GM13977 (cell line): ENCODE measurements around the gene MS4A15.

ENCODE experiments used
- DNase-seq: peaks from one replicate; pipeline ENCODE4 v3.0.0; 2012; ENCODE audit warnings: low spot score
- in situ Hi-C: fragments of 300-500 bp; cut with MboI; formaldehyde crosslinking; loops from one replicate; pipeline ENCODE4 v1.12.0; 2022; ENCODE audit warnings: low sequenced_read_pairs, low pct_unique_long_range_greater_than_20kb, mixed read lengths, inconsistent platforms; ENCODE audit not compliant: unreplicated experiment
- TF ChIP-seq, protein P1 (sequence below): IDR thresholded peaks from 2 replicates; pipeline ENCODE4 v1.5.1; 2012; ENCODE audit warnings: mild to moderate bottlenecking, control low read depth; ENCODE audit not compliant: insufficient read depth; ENCODE audit errors: extremely low read depth, missing control alignments

MS4A15 gene

DNA sequence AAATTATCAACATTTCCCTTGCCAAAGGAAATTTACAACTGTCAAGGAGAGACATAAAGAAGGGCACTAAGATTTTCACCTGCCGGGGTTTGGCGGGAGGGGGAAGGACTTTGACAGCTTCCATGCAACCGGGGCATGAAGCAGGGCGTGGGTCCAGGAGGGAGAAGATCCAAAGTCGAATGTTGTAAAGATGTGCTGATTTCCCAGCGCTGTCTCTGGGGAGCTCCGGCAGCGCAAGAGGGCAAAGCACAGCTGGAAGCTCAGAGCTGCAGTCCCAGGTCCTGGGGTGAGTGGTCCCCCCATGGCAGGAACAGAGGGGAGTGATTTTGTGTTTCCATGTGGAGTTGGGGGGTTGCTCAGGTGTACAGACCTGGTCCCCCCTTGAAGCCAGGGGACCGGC lies 28.5 kb downstream of the MS4A15 start, which contains the start of gene MS4A10:
Gene MS4A10 (plus strand): TSS at position 198 of the 400 bp plus-strand sequence. CDS start 5,003 bp downstream, outside the sequence.
- TF ChIP-seq, protein P1, sequence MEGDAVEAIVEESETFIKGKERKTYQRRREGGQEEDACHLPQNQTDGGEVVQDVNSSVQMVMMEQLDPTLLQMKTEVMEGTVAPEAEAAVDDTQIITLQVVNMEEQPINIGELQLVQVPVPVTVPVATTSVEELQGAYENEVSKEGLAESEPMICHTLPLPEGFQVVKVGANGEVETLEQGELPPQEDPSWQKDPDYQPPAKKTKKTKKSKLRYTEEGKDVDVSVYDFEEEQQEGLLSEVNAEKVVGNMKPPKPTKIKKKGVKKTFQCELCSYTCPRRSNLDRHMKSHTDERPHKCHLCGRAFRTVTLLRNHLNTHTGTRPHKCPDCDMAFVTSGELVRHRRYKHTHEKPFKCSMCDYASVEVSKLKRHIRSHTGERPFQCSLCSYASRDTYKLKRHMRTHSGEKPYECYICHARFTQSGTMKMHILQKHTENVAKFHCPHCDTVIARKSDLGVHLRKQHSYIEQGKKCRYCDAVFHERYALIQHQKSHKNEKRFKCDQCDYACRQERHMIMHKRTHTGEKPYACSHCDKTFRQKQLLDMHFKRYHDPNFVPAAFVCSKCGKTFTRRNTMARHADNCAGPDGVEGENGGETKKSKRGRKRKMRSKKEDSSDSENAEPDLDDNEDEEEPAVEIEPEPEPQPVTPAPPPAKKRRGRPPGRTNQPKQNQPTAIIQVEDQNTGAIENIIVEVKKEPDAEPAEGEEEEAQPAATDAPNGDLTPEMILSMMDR = no peak
- no peak for DNase-seq
- in situ Hi-C loops = loop anchor here (10.0 kb wide), 1 partner anchor 70 kb away; the partner anchor contains the start of gene PTGDR2

GRCh38 chr11:60785806-60786361 lies 29.2 kb downstream of the MS4A15 start:
- in situ Hi-C loops = loop anchor here (10.0 kb wide), 1 partner anchor 69 kb away; the partner anchor contains the start of gene PTGDR2
- DNase-seq = no peak
- TF ChIP-seq, protein P1 = no peak

- in situ Hi-C loops = loop anchor here (10.0 kb wide), 1 partner anchor 68 kb away; the partner anchor contains the start of gene PTGDR2
- no peak for DNase-seq
- TF ChIP-seq, protein P1 = no peak
Observed at GRCh38 chr11:60786811-60787567, 30.3 kb downstream of the MS4A15 start.

- in situ Hi-C loops = loop anchor here (10.0 kb wide), 1 partner anchor 66 kb away; the partner anchor contains the start of gene PTGDR2
- DNase-seq = no peak
- TF ChIP-seq, protein P1 = no peak
Observed at GRCh38 chr11:60788401-60789125, 31.9 kb downstream of the MS4A15 start.

DNA sequence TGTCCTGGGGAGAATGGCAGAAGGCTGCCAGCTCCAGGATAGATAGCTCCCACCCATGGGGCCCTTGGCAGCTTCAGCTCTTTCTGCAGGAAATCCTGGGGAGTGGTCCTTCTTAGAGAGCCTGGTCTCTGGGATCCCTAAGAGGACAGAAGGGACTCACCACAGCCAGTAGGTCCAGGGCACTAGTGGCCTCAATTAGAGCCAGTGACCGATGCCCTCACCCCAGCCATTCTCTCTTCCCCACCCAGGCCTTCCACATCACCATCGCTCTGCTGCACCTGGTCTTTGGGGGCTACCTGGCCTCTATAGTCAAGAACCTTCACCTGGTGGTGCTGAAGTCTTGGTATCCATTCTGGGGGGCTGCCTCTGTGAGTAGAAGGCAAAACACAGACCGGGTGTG lies 34.1 kb downstream of the MS4A15 start:
- TF ChIP-seq, protein P1 = no peak
- no peak for DNase-seq
- in situ Hi-C loops = no loop called here

- no peak for DNase-seq
- TF ChIP-seq, protein P1 = no peak
- in situ Hi-C loops = no loop called here
Observed at GRCh38 chr11:60791153-60791933, 34.7 kb downstream of the MS4A15 start.
